GM12878 (cell line): ENCODE results near the gene CTCFL. TPM values are rescaled to one million over a fixed set of nuclear protein-coding genes. Genes with fewer than 3 reads are reported as not detected.

Experiments
- BCL11A ChIP-seq: IDR thresholded peaks from 2 replicates; pipeline ENCODE4 v1.6.1; 2011; ENCODE audit warnings: low read depth, low read length
- CEBPZ ChIP-seq: fragments of 150-350 bp; IDR thresholded peaks from 2 replicates; pipeline ENCODE4 v1.6.1; 2016; ENCODE audit warnings: low read depth, low read length
- EGR1 ChIP-seq, 2 experiments: IDR thresholded peaks; 1 replicate in 1 of 2; 2 replicates in 1 of 2; pipeline ENCODE4 v1.6.1; 2011 to 2012; ENCODE audit warnings: low read depth in 2 of 2, low read length in 2 of 2, borderline replicate concordance in 1 of 2, mild to moderate bottlenecking in 1 of 2, moderate library complexity in 1 of 2
- EP300 ChIP-seq, 2 experiments: fragments of 150-350 bp in 1 of 2; IDR thresholded peaks; 2 replicates each; pipeline ENCODE4 v1.6.1; 2011 to 2012; ENCODE audit warnings: low read depth in 2 of 2, low read length in 2 of 2, borderline replicate concordance in 1 of 2, improper control_type of control experiment in 1 of 2, inconsistent platforms in 1 of 2; ENCODE audit not compliant: control insufficient read depth in 1 of 2
- ESRRA ChIP-seq: IDR thresholded peaks from 2 replicates; pipeline ENCODE4 v1.6.1; 2012; ENCODE audit warnings: mild to moderate bottlenecking, low read length, improper control_type of control experiment
- IKZF1 ChIP-seq: fragments of 450-650 bp; conservative IDR thresholded peaks from 2 replicates; pipeline ENCODE4 v1.6.1; 2017; ENCODE audit warnings: antibody characterized with exemption, mild to moderate bottlenecking
- NFIC ChIP-seq: IDR thresholded peaks from 2 replicates; pipeline ENCODE4 v1.6.1; 2012; ENCODE audit warnings: low read depth, mild to moderate bottlenecking, inconsistent platforms, low read length, moderate library complexity
- NR2C2 ChIP-seq: IDR thresholded peaks from 2 replicates; pipeline ENCODE4 v1.6.1; 2011; ENCODE audit warnings: borderline replicate concordance, low read depth; ENCODE audit not compliant: control insufficient read depth, insufficient read length
- PKNOX1 ChIP-seq: fragments of 450-650 bp; IDR thresholded peaks from 2 replicates; pipeline ENCODE4 v1.6.1; 2016; ENCODE audit warnings: mild to moderate bottlenecking
- RCOR1 ChIP-seq: conservative IDR thresholded peaks from 2 replicates; pipeline ENCODE4 v1.6.1; 2012; ENCODE audit warnings: low read depth, low read length, improper control_type of control experiment
- SKIL ChIP-seq: fragments of 450-650 bp; IDR thresholded peaks from 2 replicates; pipeline ENCODE4 v1.6.1; 2017; ENCODE audit warnings: mild to moderate bottlenecking, low read depth, inconsistent platforms; ENCODE audit not compliant: poor library complexity, severe bottlenecking
- TAF1 ChIP-seq: IDR thresholded peaks from 2 replicates; pipeline ENCODE4 v1.6.1; 2011; ENCODE audit warnings: mild to moderate bottlenecking, low read depth, low read length, borderline replicate concordance
- TCF12 ChIP-seq: IDR thresholded peaks from 2 replicates; pipeline ENCODE4 v1.6.1; 2011; ENCODE audit warnings: low read depth, mild to moderate bottlenecking, low read length
- TCF3 ChIP-seq: IDR thresholded peaks from 2 replicates; pipeline ENCODE4 v1.6.1; 2012; ENCODE audit warnings: low read depth, mild to moderate bottlenecking, low read length, borderline replicate concordance; ENCODE audit not compliant: insufficient read depth
- polyA plus RNA-seq, 11 experiments: library from polyadenylated mRNA; depleted of rRNA in 4 of 11; unstranded in 6 of 11; stranded (reverse) in 5 of 11; fragments of >200 nt; fragmentation: Nextera tagmentation in 4 of 11; fragmentation: Illumina TruSeq in 1 of 11; extraction: Ambion mirVana in 4 of 11; extraction: Trizol in 1 of 11; gene quantifications; 1 replicate in 1 of 11; 2 replicates in 10 of 11; pipeline versions ENCODE4 v1.2.1 to v1.2.3, GENCODE V29; 2011 to 2016; ENCODE audit warnings: inconsistent platforms in 2 of 11, missing spikeins in 2 of 11, low read depth in 1 of 11
- total RNA-seq, 4 experiments: library from RNA; depleted of rRNA in 3 of 4; stranded (reverse); fragments of >200 nt in 3 of 4; fragmentation: Illumina TruSeq in 1 of 4; extraction: Trizol in 1 of 4; gene quantifications; 2 replicates each; pipeline versions ENCODE4 v1.2.1 to v1.2.3, GENCODE V29; 2013 to 2021
- TF ChIP-seq, protein P1 (sequence below): fragments of 450-650 bp; IDR thresholded peaks from 2 replicates; pipeline ENCODE4 v1.6.1; 2017; ENCODE audit warnings: antibody characterized with exemption, mild to moderate bottlenecking, moderate library complexity
- TF ChIP-seq, protein P2 (sequence below): IDR thresholded peaks from 2 replicates; pipeline ENCODE4 v1.6.1; 2012; ENCODE audit warnings: low read depth, low read length, improper control_type of control experiment

Gene CTCFL
- total and polyA plus RNA-seq, 10 of the 15 experiments (the other 5 are each of a cell fraction or from before 2014, with no cell fraction given) = 0.06 to 0.20 (median 0.11) TPM; not detected in 4

- TF ChIP-seq, protein P1, sequence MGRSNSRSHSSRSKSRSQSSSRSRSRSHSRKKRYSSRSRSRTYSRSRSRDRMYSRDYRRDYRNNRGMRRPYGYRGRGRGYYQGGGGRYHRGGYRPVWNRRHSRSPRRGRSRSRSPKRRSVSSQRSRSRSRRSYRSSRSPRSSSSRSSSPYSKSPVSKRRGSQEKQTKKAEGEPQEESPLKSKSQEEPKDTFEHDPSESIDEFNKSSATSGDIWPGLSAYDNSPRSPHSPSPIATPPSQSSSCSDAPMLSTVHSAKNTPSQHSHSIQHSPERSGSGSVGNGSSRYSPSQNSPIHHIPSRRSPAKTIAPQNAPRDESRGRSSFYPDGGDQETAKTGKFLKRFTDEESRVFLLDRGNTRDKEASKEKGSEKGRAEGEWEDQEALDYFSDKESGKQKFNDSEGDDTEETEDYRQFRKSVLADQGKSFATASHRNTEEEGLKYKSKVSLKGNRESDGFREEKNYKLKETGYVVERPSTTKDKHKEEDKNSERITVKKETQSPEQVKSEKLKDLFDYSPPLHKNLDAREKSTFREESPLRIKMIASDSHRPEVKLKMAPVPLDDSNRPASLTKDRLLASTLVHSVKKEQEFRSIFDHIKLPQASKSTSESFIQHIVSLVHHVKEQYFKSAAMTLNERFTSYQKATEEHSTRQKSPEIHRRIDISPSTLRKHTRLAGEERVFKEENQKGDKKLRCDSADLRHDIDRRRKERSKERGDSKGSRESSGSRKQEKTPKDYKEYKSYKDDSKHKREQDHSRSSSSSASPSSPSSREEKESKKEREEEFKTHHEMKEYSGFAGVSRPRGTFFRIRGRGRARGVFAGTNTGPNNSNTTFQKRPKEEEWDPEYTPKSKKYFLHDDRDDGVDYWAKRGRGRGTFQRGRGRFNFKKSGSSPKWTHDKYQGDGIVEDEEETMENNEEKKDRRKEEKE = no peak
- TF ChIP-seq NFIC = no peak
- no peak for TF ChIP-seq BCL11A
- TF ChIP-seq EP300 (IDR thresholded peaks at IDR 0.05; ENCODE audit: borderline replicate concordance in 1 of 2, control insufficient read depth in 1 of 2, low read depth in 2 of 2, low read length in 2 of 2) = no peak
- no peak for TF ChIP-seq PKNOX1
- no peak for TF ChIP-seq TCF12
- TF ChIP-seq ESRRA = no peak
- no peak for TF ChIP-seq EGR1 (IDR thresholded peaks at IDR 0.05; ENCODE audit: borderline replicate concordance in 1 of 2, low read depth in 2 of 2, low read length in 2 of 2)
- TF ChIP-seq IKZF1 = peak; percentile 53; the same call in 1 of the 2 replicates
- TF ChIP-seq RCOR1 = no peak
- no peak for TF ChIP-seq CEBPZ
- TF ChIP-seq NR2C2 = no peak
- no peak for TF ChIP-seq SKIL
- TF ChIP-seq TCF3 = no peak
- TF ChIP-seq TAF1 = no peak
- TF ChIP-seq, protein P2, sequence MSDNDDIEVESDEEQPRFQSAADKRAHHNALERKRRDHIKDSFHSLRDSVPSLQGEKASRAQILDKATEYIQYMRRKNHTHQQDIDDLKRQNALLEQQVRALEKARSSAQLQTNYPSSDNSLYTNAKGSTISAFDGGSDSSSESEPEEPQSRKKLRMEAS = no peak
These were observed 26.2 kb downstream of the CTCFL start (continued) for GRCh38 chr20:57498425-57499400.
